NK-92 (cell line): Measurements from ENCODE around the gene APOBEC4.
"Not testable (repeated sequence)": the region's sequence is repeated elsewhere in the genome, so short reads cannot be mapped to it uniquely, and the experiment has no call there.

Experiments
- DNase-seq: peaks from one replicate; lab custom pipeline; 2025; ENCODE audit not compliant: unreplicated experiment; lab: John Stamatoyannopoulos, UW

Gene APOBEC4

DNA sequence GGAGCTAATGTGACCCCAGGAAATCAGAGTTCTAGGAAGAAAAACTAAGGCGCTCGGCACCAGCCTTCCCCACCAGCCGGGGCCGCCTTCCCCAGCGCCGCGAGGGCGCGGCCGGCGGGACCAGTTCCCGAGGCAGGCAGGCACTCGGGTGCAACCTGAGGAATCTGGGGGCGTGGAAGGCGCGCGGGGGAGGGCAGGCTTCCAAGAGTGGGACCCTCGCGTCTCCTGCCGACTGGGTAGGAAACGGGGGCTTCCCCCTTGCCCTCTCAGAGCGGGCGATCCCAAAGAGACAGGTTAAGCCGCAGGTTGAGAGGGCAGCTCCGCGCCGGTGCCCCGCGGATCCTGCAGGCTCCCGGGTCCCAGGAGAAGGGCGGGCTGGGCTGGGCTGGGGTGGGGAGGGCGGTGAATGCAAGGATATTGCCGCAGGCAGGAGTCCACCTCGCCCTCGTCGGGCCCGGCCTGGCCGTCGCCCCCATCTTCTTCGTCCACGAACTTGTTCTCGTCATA, 18.0 kb downstream of the APOBEC4 start:
- no peak for DNase-seq

DNA sequence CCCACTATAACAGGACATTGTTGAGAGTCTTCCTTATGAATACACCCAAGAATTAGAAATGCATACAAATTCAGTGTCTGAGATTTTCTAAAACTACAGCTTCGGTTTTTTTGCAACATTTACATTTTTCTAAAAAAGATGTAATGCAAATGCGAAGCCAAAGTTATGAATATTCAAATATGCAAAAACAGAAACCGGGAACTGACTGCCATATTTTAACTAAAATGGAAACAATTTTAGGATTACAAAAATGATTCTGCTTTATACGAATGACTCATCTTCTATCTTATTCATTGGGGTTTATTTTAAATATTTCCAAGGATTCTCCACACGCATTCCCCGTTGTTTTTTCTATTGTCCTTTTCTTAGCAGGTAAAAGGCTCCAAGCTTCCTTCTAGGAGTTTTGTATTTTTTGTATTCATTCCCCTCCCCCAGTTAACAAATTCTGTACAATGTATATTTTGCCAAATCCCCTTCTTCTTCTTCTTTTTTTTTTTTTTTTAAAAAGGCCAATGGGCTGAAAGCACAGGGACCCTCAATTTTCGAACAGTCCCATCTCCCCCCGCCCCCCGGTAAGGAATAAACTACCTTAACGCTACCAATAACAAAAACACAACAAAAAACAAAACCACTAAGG, 18.6 kb downstream of the APOBEC4 start:
- DNase-seq = no peak

DNA sequence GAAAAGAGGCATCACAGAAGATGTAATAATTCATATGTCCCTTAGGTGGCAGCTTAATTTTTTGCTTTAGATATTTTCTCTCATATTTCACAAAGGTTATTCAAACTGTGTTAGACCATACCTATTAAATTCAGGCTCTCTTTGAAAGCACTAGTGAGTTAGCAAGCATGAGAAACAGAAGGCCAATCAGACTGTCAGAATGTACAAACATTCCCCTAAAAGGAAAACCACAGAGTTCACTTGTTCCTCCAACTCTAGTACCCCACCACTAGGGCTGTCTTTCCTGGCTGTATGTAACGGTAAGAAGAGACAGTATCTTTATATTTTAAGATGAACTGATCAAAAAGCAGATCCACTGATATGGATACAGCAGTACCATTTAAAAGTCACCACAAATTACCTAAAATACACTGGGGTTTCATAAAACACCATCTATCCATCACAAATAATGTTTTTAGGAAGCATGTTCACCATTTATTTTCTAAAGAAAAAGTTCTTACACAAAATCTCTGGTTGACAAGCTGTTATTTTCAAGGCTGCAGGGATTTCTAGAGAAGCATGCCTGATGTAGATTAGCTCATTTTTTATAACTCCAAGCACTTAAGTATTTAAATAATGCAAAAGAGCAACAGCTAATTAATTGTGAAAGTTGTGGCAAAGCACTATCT, 19.3 kb downstream of the APOBEC4 start:
- no peak for DNase-seq

DNA sequence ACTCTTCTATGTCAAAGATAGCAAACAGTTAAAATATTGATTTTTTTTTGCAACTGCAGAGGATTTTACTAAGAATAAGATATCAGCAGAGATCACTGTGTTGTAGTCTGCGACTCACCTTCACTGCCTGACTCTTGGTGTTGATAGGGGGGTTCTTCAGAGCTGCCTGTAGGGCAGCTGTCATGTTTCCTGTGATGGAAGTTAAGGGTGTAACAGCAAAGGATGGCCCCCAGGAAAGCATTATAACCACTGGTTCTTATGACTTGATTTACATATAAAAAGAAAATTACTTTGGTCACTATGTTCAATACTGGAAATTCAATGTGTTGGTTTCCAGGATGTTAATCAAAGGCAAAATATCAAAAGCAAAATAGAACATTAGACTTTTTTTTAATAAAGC, 20.2 kb downstream of the APOBEC4 start:
- no peak for DNase-seq

DNA sequence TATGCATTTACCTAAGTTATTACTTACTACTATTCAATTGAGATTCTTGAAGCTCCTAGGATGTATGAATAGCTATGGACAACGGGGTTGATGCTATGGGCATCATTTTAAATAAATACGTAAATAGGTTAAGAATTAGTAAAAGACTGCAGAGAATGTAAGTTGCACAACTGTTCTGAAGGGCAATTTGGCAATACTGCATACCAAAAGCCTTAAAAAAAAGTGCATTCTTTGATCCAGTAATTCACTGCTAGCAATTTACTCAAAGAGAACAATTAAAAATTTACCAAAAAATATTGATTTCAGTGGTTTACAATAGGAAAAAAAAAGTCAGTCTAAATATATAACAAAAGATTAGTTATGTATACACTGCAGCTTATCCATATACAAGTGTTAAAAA, 21.0 kb downstream of the APOBEC4 start:
- DNase-seq = no peak

DNA sequence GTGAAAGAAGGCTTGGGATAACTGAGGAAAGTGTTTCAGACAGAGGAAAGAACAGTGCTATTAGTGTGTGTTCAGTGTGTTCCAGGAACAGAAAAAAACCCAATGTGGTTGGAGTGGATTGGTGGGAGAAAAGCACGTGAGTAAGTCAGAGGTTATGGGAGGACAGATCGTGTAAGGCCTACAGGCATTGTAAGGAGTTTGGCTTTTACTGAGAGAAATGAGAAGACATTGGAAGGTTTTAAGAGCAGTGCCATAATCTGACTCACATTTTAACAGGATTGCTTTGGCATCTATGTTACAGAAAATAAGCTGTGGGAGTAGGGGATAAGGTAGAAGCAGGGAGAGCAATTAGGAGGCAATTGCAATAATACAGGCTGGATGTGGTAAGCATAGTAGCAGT, 22.4 kb downstream of the APOBEC4 start:
- DNase-seq = no peak

DNA sequence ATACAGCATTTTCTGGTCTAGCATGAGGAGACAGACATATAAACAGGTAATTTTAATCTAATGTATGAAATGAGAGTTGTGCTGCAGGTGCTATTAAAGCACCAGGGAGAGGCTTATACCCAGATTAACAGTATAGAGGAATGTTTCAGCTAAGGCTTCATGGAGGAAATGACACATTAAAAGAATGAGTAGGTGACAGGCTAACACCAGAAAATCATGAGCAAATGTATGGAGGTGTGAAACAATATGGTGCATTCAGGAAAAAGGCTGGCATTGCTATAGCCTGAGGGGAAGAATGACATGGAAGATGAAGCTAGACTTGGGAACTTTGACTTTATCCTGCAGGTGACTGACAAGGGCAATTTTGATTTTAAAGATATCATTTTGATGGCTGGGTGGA, 24.6 kb downstream of the APOBEC4 start:
- no peak for DNase-seq

DNA sequence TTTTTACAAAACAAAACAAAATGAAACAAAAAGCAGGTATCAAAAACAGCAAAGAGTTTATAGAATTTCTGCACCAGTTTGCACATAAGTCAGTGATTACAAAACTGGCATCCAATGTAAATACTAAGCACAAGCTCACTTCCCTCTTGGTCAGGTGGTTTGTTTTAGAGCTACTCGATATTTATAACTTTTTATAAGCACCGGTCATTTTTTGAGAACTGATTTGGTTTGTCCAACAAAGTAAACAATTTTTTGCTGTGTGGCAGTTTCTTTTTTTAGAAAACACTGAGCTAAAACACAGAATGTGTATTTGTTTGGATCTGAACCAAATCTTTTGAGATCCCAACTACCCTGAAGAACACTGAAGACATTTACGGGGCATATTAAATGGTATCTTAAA, 26.9 kb downstream of the APOBEC4 start:
- DNase-seq = not testable (repeated sequence)

DNA sequence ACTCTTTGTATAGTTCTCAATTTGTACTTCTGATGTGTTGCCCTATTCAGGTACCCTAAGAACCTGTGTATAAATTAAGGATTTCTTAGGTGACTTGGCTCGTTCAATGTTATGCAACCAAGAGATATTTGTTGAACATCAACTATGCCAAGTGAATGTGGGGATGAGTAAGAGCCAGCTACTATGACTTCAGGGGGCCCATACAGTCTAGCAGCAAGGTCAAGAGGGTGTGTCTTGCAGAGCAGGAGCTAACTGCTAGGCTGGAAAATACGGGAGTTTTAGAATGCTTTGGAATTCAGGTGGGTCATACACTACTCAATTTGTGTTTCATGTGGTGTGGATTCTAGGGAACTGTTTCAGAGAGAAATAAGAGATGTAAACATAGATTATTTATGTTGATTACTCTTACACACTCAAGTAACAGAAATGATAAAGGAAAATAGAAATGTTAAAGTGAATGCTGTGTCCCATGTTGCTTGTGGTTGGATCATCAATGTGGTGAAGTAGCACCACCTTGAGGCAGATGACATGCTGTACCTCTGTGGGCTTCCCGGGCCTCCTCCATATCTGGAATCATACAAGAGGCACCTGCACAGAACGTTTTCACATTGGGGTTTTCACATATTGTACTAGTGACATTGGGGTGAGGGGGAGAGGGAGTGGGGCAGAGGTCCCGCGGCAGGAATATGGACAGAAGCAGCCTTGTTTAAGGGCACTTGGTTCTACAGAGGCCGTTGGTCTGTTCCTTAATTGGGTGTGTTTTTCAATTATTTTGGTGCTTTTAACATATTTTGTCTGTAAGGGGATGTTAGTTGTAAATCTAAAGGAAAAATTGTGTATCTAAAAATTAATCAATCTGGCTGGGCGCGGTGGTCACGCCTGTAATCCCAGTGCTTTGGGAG, 30.0 kb downstream of the APOBEC4 start:
- DNase-seq = no peak

DNA sequence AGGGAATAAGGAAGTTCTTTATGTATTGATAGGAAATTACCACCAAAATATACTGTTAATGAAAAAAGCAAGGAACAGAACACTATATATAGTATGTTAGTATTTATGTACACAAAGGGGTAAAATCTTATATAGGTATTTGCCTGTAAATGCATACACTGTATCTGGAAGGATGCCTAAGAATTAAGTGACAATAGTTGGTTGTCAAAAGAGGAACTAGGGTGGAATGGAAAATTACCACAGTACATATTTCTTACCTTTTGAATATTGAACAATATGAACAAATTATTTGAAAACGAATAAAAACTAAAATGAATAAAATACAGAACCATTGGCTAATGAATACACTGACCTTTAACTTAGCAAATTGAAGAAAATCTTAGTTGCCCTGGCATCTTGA, 31.1 kb downstream of the APOBEC4 start:
- DNase-seq = no peak

DNA sequence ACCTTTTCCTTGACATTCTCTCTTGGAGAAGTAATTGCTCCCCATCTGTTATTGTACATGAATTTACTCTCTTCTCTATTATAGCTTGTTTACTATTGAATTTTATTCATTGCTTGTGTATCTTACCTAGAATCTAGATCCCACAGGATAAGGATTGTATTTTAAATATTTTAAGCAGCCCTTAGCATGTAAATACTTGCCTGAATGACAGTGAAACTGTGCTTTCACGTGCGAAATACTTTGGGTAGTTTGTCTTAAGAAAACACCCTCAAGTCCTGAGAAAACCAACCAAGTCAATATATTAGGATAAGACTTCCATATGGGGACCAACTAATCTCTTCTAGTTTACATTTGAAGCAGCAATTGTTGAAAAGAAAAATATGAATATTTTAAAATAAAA, 32.8 kb downstream of the APOBEC4 start:
- no peak for DNase-seq

DNA sequence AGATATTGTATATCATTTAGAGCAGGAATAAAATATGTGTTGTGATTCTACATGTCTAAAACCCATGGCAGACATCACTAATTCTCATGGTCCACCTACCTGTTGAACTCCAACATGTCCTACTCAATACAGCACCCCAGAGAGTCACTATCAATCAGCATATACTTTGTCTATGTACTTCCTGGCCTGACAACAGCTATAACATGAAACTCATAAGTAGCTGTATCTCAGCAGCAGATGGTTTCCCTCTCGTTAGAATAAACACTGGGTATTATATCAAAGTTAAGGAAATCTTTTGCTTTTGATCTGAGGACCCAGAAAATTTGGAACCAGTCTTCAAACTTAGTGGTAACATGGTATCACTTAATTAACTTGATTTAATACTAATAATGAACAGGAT, 33.3 kb downstream of the APOBEC4 start:
- DNase-seq = no peak

DNA sequence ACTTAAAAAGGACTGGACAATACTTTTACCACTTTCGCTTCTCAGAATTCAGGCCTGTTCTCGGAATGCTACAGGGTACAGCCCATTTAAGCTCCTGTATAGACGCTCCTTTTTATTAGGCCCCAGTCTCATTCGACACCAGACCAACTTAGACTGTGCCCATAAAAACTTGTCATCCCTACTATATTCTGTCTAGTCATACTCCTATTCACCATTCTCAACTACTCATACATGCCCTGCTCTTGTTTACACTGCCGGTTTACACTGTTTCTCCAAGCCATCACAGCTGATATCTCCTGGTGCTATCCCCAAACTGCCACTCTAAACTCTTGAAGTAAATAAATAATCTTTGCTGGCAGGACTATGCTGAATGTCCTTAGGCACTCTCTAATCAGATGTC, 34.9 kb downstream of the APOBEC4 start:
- not testable (repeated sequence) for DNase-seq

DNA sequence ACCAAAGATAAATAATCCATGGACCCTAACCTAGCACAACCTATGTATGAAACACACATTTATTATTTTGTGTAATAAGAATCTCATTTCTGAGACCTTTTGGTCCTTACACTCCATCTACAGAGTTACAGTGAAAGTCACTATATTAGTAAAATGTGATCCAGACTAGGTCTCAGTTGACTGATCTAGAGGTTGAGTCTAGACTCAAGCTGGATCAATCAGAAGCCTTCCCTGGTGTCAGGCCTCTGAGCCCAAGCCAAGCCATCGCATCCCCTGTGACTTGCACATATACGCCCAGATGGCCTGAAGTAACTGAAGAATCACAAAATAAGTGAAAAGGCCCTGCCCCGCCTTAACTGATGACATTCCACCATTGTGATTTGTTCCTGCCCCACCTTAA, 40.1 kb downstream of the APOBEC4 start:
- not testable (repeated sequence) for DNase-seq

DNA sequence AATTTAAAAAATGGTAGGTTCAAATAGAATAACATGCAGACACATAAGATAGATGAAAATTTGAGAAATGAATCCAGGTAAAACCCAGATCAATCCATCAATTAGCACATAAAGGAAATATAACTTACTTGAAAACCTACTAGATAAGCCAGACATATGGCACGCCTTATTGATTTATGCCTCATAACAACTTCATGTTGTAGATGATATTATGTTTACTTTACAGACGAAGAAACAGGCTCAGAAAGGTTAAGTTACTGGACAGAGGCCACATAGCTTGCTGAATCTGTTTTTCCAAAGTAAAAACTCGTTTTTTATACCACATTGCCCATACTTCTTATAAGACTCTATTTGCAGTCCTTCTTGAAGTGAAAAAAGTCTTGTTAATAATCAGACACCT, 40.7 kb downstream of the APOBEC4 start:
- DNase-seq = no peak

DNA sequence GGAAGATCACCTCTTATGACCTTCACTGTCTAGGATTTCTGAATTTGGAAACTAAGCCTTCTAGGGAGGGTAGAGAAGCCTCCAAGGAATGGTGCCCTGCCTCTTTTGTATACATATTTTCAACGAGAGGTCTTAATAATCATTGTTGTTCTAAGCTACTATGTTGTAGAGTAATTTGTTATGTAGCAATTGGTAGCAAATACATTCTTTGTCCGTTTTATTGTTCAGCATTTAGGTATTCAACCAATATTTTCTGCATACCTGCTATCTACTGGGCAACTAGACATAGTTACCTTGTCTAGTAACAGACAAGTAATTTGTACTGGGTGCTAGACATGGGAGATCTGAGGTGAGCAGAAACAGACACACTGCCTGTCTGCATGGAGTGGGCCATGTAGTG, 42.1 kb downstream of the APOBEC4 start:
- no peak for DNase-seq

DNA sequence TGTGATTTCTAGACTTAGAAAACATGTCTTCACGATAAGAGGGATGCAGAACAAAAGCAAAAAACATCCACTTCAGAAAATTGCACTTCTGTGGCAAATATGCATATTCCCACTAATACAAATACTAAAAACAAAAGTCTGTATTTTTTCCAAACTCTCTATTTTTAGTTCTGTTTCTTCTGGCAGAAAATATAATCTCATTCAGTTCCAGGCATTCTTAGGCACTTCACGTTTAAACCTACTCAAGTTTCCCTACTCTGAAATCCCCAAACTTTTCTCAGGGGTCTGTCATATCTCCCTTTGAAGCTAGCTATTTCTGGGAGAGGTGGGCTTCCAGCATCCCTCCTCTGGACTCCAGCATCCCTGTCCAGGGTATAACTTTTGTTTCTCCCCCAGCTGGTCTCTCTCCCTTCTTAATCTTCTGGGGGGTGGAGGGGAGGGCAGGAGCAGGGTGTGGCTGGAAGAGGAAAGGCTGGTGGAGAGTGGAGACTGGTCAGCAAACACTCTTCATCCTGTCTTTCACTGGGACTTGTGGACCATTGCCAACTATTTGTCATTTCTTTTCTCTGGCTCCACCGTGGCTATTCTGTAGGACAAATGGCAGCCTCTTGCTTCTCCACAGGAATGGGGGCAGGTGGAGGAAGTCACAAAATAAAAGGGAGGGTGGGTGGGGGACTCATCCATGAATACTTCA, 43.2 kb downstream of the APOBEC4 start:
- no peak for DNase-seq

DNA sequence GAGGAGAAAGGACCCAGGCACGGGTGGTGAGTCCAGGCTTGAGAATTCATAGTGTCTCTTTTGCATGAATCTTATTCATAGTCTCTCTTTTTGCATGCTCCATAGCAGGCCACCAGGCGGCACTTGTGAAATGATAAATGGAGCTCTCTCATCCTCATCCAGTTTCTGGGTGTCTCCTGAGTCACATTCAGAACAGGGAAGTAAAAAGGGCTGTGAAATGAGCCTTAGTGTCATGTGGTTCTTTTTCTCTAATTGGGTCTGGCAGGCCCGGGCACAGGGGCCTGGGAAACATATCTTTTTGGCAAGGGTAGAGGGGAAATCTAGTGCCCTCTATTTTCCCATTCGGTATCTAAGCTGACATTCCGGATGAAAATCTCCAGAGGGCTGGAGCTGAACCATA, 43.8 kb downstream of the APOBEC4 start:
- no peak for DNase-seq

DNA sequence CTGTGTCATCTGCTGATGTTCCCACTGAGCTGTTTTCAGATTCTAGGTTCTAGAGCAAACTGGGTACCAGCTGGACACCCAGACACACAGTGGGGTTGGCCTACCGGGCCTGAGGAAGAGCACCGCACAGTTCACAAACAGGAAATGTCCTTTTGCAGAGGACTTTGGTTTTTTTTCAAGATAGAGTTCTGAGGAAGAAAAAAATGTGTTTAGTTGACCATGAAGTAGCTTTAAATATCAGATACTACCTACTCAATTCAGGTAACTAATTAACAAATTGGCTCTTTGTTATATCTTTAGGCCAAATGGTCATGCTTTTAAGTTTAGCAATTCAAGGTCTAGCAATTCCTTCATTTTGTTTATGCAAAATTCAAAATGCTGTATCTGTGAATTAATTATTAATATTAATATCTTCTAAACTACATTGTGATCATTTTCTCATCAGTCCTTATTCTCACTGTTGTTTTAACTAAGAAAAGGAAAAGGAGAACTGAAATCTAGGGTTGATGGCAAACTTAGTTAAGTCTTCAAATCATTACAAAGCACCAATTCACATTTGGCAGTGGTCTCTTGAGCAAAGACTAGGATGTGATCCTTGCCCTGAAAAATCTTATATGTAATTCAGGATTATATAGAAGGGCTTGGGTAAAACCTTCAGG, 45.7 kb downstream of the APOBEC4 start:
- DNase-seq = no peak

DNA sequence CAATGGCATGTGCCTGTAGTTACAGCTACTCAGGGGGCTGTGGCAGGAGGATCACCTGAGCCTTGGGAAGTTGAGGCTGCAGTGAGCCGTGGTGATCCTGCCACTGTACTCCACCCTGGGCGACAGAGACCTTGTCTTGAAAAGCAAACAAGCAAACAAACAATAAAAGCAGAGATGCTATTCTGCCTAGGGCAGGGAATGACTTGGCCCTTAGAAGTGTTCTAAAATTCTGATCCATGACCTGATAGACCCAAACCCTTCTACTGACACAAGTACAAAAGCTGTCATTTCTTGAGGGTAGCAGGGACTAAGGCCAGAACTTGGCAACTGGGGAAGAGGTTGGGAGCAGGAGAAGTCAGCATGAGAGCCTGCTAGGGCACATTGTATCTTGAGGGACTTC, 47.2 kb downstream of the APOBEC4 start:
- no peak for DNase-seq

DNA sequence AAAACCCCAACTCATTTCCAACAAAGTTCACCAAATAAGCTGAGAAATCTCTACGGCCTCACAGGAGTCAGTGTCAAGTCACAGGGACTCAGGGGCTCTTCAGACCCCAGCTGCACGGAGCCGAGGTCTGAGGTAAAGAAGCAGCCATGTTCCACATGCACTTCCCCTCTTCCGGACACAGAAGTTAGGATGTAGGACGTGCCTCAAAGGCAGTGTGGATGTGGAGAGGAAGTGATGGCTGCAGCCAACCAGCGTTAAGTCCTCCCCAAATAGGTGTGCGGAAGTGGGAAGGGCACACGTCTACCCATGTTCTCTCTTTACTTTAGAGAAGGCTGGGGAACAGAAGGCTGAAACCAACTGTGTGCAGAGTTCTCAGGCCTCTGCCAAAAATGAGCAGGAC, 48.3 kb downstream of the APOBEC4 start:
- no peak for DNase-seq
